A549 (cell line): Measurements from ENCODE around the gene DSCAML1. TPM values are rescaled to one million over a fixed set of nuclear protein-coding genes. Genes with fewer than 3 reads are reported as not detected.

Source experiments
- ATAC-seq, 2 experiments: fragments of 200-7000 bp in 1 of 2; fragments of >200 bp in 1 of 2; cut with Nextera tagmentation in 1 of 2; cut with Tn5 transposase in 1 of 2; 3 replicates each; pipeline versions ENCODE4 v1.8.0 to v1.9.1; 2018 to 2020; ENCODE audit warnings: mild to moderate bottlenecking in 1 of 2, moderate library complexity in 1 of 2
- CTCF ChIA-PET: fragments of 300-600 bp; sonication (Branson Sonifier 250); formaldehyde crosslinking; extraction: SDS; loops from one replicate; lab custom pipeline; 2021; ENCODE audit warnings: antibody characterized with exemption, inconsistent platforms; lab: Yijun Ruan, JAX
- POLR2A ChIA-PET: fragments of 350-600 bp; formaldehyde crosslinking; extraction: SDS; loops from one replicate; lab custom pipeline; 2021; ENCODE audit warnings: antibody characterized with exemption, inconsistent platforms; lab: Yijun Ruan, JAX
- DNase-seq, 2 experiments: peaks; one replicate each; pipeline versions ENCODE4 v3.0.0 to v3.0.0-alpha.2; 2011 to 2016; ENCODE audit warnings: low read depth in 1 of 2, low spot score in 1 of 2
- FAIRE-seq: peaks from 2 replicates; lab custom pipeline; 2011; peaks lifted over from hg19 to GRCh38; lab: Jason Lieb, UNC
- H3K27ac ChIP-seq, 2 experiments: fragments of >200 bp; sonication (Bioruptor Twin); formaldehyde crosslinking; 3 replicates each; pipeline ENCODE4 v1.5.1; 2016 to 2017
- H3K4me1 ChIP-seq: fragments of >200 bp; sonication (Bioruptor Twin); formaldehyde crosslinking; 3 replicates; pipeline ENCODE4 v1.6.1; 2016
- H3K4me2 ChIP-seq: fragments of >200 bp; sonication (Bioruptor Twin); formaldehyde crosslinking; 3 replicates; pipeline ENCODE4 v1.6.1; 2016
- H3K4me3 ChIP-seq: fragments of >200 bp; sonication (Bioruptor Twin); formaldehyde crosslinking; 3 replicates; pipeline ENCODE4 v1.5.1; 2016
- H3K9me3 ChIP-seq: fragments of >200 bp; sonication (Bioruptor Twin); formaldehyde crosslinking; 3 replicates; pipeline ENCODE4 v1.6.1; 2016
- CHD4 ChIP-seq: fragments of 200-600 bp; sonication (generic); IDR thresholded peaks from 2 replicates; pipeline ENCODE4 v1.6.1; 2016; ENCODE audit warnings: antibody characterized with exemption, mild to moderate bottlenecking, borderline replicate concordance
- EHF ChIP-seq: fragments of 250-450 bp; sonication (Bioruptor Pico); IDR thresholded peaks from 2 replicates; pipeline ENCODE4 v1.5.0; 2020; ENCODE audit warnings: mild to moderate bottlenecking
- EHMT2 ChIP-seq: fragments of 200-600 bp; sonication (generic); IDR thresholded peaks from 2 replicates; pipeline ENCODE4 v1.6.1; 2016; ENCODE audit warnings: antibody characterized with exemption, low read depth, mild to moderate bottlenecking, moderate library complexity
- EP300 ChIP-seq, 2 experiments: fragments of >200 bp; sonication (Bioruptor Twin); formaldehyde crosslinking; IDR thresholded peaks; 2 replicates in 1 of 2; 3 replicates in 1 of 2; pipeline ENCODE4 v1.6.1; 2016 to 2017
- FOSB ChIP-seq: fragments of 250-450 bp; sonication (Bioruptor Pico); IDR thresholded peaks from 2 replicates; pipeline ENCODE4 v1.5.0; 2020; ENCODE audit warnings: mild to moderate bottlenecking, moderate library complexity
- FOSL2 ChIP-seq, 2 experiments: fragments of 450-650 bp in 1 of 2; fragments of >200 bp in 1 of 2; sonication (Bioruptor Twin) in 1 of 2; formaldehyde crosslinking; IDR thresholded peaks; 2 replicates each; pipeline versions ENCODE4 v1.5.0 to v1.6.1; 2016 to 2020; ENCODE audit warnings: mild to moderate bottlenecking in 1 of 2, moderate library complexity in 1 of 2
- FOXS1 ChIP-seq: fragments of 250-450 bp; sonication (Bioruptor Pico); IDR thresholded peaks from 2 replicates; pipeline ENCODE4 v1.5.0; 2020; ENCODE audit warnings: mild to moderate bottlenecking, moderate library complexity
- GATA3 ChIP-seq: IDR thresholded peaks from 2 replicates; pipeline ENCODE4 v1.6.1; 2012; ENCODE audit warnings: borderline replicate concordance
- HDAC2 ChIP-seq: fragments of 200-600 bp; sonication (generic); IDR thresholded peaks from 2 replicates; pipeline ENCODE4 v1.6.1; 2016
- HOXA7 ChIP-seq: fragments of 250-450 bp; sonication (Bioruptor Pico); IDR thresholded peaks from 2 replicates; pipeline ENCODE4 v1.5.0; 2020; ENCODE audit warnings: mild to moderate bottlenecking, moderate library complexity
- JUN ChIP-seq, 2 experiments: fragments of >200 bp; sonication (Bioruptor Twin); formaldehyde crosslinking; IDR thresholded peaks; 2 replicates in 1 of 2; 3 replicates in 1 of 2; pipeline ENCODE4 v1.6.1; 2016 to 2017
- KDM1A ChIP-seq: fragments of 200-600 bp; sonication (generic); IDR thresholded peaks from 2 replicates; pipeline ENCODE4 v1.6.1; 2016; ENCODE audit warnings: low read depth, mild to moderate bottlenecking
- MYC ChIP-seq: IDR thresholded peaks from 2 replicates; pipeline ENCODE4 v1.6.1; 2012; ENCODE audit warnings: mild to moderate bottlenecking, inconsistent platforms, low read length, improper control_type of control experiment, borderline replicate concordance
- NFE2L2 ChIP-seq: fragments of 150-350 bp; conservative IDR thresholded peaks from 2 replicates; pipeline ENCODE4 v1.6.1; 2014; ENCODE audit warnings: low read length
- NPAS2 ChIP-seq: fragments of 250-450 bp; sonication (Bioruptor Pico); IDR thresholded peaks from 2 replicates; pipeline ENCODE4 v1.8.0; 2022; ENCODE audit warnings: mild to moderate bottlenecking, moderate library complexity, borderline replicate concordance
- POLR2A ChIP-seq: IDR thresholded peaks from 2 replicates; pipeline ENCODE4 v1.6.1; 2012; ENCODE audit warnings: mild to moderate bottlenecking, low read length
- RARB ChIP-seq: fragments of 250-450 bp; sonication (Bioruptor Pico); IDR thresholded peaks from 2 replicates; pipeline ENCODE4 v1.8.0; 2021; ENCODE audit warnings: mild to moderate bottlenecking, moderate library complexity
- ZC3H11A ChIP-seq: fragments of 450-650 bp; IDR thresholded peaks from 2 replicates; pipeline ENCODE4 v1.6.1; 2014; ENCODE audit warnings: antibody characterized with exemption, mild to moderate bottlenecking
- WGBS: methylation state at CpG from one replicate; pipeline ENCODE4 v1.1.6; 2017; ENCODE audit errors: missing lambda C conversion rate; 5-methylcytosine and 5-hydroxymethylcytosine counted together
- polyA plus RNA-seq, 4 experiments: library from polyadenylated mRNA; depleted of rRNA in 3 of 4; stranded (reverse); fragments of >200 nt; fragmentation: RNase III in 1 of 4; extraction: RNeasy Plus Mini Kit Qiagen cat#74134 plus additional on column Dnase treatment in 1 of 4; gene quantifications; 2 replicates in 3 of 4; 3 replicates in 1 of 4; pipeline ENCODE4 v1.2.3, GENCODE V29; 2011 to 2017
- TF ChIP-seq, protein P1 (sequence below): IDR thresholded peaks from 2 replicates; pipeline ENCODE4 v1.6.1; 2012
- TF ChIP-seq, protein P2 (sequence below): IDR thresholded peaks from 2 replicates; pipeline ENCODE4 v1.6.1; 2012; ENCODE audit warnings: low read depth, borderline replicate concordance
- TF ChIP-seq, protein P3 (sequence below): fragments of >200 bp; sonication (Bioruptor Twin); formaldehyde crosslinking; IDR thresholded peaks from 2 replicates; pipeline ENCODE4 v1.6.1; 2016
- TF ChIP-seq, protein P4 (sequence below): fragments of >200 bp; sonication (Bioruptor Twin); formaldehyde crosslinking; IDR thresholded peaks from 3 replicates; pipeline ENCODE4 v1.6.1; 2016
- TF ChIP-seq, protein P5 (sequence below): fragments of 150-350 bp; IDR thresholded peaks from 2 replicates; pipeline ENCODE4 v1.6.1; 2014; ENCODE audit warnings: low read depth, mild to moderate bottlenecking, low read length
- TF ChIP-seq, protein P6 (sequence below): fragments of 450-650 bp; IDR thresholded peaks from 2 replicates; pipeline ENCODE4 v1.6.1; 2014; ENCODE audit warnings: antibody characterized with exemption

The DSCAML1 gene
- polyA plus RNA-seq, 2 of the 4 experiments (the other 2 are of a cell fraction), result 0.12 to 0.31 TPM

DNA sequence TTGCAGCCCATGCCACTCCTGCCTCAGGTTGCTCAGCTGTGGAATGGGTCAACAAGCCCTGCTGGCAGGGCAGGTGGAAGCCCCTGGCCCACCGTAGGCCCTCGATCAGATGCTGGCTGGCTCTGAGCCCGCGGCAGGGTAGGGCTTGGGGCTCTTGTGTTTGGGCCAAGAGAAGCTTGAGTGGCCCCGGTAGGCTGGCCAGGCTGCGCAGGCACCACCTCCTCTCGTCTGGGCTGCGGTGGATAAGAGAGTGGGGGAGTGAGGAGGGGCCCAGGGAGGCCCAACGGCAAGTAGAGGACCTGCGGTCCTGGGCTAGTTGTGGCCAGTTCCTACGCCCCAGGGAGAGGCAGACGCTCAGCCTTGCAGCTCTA lies 354.2 kb downstream of the DSCAML1 start:
- no peak overlapping the region for H3K4me3 ChIP-seq
- FAIRE-seq (no peak), ATAC-seq (no peak; a peak in 1 of 6 replicates), DNase-seq (no peak)
- POLR2A ChIA-PET, result no interaction called here
- CTCF ChIA-PET, result interaction anchor here (0.6 to 4.2 kb wide), 8 partner anchors 8 to 504 kb away, joined by 3 to 25 read pairs (median 3); no protein-coding TSS in a partner anchor
- H3K4me2 ChIP-seq, result no peak overlapping the region
- no peaks in the 10 kb centered on the region for H3K9me3 ChIP-seq
- H3K4me1 ChIP-seq, result no peaks in the 10 kb centered on the region
- no peak overlapping the region for H3K27ac ChIP-seq
- 82% methylated on average over 11 of the region's 12 CpGs for WGBS
- TF ChIP-seq, protein P1, sequence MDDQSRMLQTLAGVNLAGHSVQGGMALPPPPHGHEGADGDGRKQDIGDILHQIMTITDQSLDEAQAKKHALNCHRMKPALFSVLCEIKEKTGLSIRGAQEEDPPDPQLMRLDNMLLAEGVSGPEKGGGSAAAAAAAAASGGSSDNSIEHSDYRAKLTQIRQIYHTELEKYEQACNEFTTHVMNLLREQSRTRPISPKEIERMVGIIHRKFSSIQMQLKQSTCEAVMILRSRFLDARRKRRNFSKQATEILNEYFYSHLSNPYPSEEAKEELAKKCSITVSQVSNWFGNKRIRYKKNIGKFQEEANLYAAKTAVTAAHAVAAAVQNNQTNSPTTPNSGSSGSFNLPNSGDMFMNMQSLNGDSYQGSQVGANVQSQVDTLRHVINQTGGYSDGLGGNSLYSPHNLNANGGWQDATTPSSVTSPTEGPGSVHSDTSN, result no peak
- TF ChIP-seq HDAC2, result no peak
- no peak for TF ChIP-seq KDM1A
- TF ChIP-seq RARB (CRISPR knock-in tag), result no peak
- TF ChIP-seq EHF (CRISPR knock-in tag), result no peak
- TF ChIP-seq EHMT2, result no peak
- TF ChIP-seq FOSB, result no peak
- TF ChIP-seq EP300 (IDR thresholded peaks at IDR 0.05), result no peak
- TF ChIP-seq, protein P2, sequence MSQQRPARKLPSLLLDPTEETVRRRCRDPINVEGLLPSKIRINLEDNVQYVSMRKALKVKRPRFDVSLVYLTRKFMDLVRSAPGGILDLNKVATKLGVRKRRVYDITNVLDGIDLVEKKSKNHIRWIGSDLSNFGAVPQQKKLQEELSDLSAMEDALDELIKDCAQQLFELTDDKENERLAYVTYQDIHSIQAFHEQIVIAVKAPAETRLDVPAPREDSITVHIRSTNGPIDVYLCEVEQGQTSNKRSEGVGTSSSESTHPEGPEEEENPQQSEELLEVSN, result no peak

DNA sequence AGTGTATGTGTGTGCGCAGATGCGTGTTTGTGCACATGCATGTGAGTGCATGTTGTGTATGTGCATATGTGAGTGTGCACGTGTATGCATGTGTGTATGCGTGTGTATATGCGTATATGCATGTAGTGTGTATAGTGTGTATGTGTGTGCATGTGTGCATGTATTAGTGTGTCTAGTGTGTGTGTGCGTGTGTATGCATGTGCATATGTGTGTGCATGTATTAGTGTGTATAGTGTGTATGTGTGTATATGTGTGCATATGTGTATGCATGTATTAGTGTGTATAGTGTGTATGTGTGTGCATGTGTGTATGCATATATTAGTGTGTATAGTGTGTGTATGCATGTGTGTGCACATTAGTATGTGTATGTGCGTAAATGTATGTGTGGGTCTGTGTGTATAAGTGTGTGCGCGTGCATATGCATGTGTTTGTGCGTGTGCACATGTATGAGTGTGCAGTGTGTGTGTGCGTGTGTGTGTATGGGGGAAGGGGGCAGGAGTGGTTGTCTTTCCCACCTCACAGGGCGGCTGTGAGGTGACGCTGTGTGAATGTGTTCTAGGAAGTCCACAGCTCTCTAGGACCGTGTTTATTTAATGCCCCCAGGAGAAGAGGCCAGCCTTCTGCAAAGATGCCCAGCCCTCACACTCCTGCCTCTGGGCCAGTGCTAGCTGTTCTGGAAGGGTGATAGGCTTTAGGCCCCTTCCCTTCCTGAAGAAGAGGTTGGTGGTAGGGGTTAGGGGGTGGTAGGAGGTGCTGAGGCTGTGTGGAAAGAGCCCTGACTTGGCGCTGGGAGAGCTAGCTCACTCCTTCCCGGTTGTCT lies 354.8 kb downstream of the DSCAML1 start:
- ChIA-PET CTCF (interaction anchor here (1.4 to 4.2 kb wide), 3 partner anchors 9 to 366 kb away, joined by 3 to 25 read pairs (median 9); no protein-coding TSS in a partner anchor), POLR2A (no interaction called here)
- TF ChIP-seq, protein P3, sequence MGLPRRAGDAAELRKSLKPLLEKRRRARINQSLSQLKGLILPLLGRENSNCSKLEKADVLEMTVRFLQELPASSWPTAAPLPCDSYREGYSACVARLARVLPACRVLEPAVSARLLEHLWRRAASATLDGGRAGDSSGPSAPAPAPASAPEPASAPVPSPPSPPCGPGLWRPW, result no peak
- TF ChIP-seq EP300 (IDR thresholded peaks at IDR 0.05) (no peak), POLR2A (no peak), CHD4 (no peak), HOXA7 (no peak), NFE2L2 (no peak), NPAS2 (CRISPR knock-in tag) (no peak), FOSL2 (IDR thresholded peaks at IDR 0.05) (no peak), FOSL2 (CRISPR knock-in tag; IDR thresholded peaks at IDR 0.05) (no peak), GATA3 (no peak), ZC3H11A (no peak), MYC (no peak), KDM1A (no peak), FOXS1 (CRISPR knock-in tag) (no peak), JUN (IDR thresholded peaks at IDR 0.05) (no peak)
- TF ChIP-seq, protein P4, sequence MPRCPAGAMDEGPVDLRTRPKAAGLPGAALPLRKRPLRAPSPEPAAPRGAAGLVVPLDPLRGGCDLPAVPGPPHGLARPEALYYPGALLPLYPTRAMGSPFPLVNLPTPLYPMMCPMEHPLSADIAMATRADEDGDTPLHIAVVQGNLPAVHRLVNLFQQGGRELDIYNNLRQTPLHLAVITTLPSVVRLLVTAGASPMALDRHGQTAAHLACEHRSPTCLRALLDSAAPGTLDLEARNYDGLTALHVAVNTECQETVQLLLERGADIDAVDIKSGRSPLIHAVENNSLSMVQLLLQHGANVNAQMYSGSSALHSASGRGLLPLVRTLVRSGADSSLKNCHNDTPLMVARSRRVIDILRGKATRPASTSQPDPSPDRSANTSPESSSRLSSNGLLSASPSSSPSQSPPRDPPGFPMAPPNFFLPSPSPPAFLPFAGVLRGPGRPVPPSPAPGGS, result no peak
- TF ChIP-seq, protein P5, sequence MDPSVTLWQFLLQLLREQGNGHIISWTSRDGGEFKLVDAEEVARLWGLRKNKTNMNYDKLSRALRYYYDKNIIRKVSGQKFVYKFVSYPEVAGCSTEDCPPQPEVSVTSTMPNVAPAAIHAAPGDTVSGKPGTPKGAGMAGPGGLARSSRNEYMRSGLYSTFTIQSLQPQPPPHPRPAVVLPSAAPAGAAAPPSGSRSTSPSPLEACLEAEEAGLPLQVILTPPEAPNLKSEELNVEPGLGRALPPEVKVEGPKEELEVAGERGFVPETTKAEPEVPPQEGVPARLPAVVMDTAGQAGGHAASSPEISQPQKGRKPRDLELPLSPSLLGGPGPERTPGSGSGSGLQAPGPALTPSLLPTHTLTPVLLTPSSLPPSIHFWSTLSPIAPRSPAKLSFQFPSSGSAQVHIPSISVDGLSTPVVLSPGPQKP, result no peak
- TF ChIP-seq, protein P6, sequence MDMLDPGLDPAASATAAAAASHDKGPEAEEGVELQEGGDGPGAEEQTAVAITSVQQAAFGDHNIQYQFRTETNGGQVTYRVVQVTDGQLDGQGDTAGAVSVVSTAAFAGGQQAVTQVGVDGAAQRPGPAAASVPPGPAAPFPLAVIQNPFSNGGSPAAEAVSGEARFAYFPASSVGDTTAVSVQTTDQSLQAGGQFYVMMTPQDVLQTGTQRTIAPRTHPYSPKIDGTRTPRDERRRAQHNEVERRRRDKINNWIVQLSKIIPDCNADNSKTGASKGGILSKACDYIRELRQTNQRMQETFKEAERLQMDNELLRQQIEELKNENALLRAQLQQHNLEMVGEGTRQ, result no peak
- no peak for ATAC-seq
- H3K27ac ChIP-seq, result no peak overlapping the region
- no peaks in the 10 kb centered on the region for H3K4me1 ChIP-seq
- DNase-seq, result no peak
- H3K9me3 ChIP-seq, result no peaks in the 10 kb centered on the region
- FAIRE-seq, result no peak
- 72% methylated on average over 16 of the region's 16 CpGs for WGBS
- no peak overlapping the region for H3K4me3 ChIP-seq
- H3K4me2 ChIP-seq, result no peak overlapping the region
